Vagina (tissue), 2 donors: Measurements from ENCODE around the gene COG6.

Experiments
- POLR2AphosphoS5 ChIP-seq, 2 donors: sonication (generic); formaldehyde crosslinking; IDR thresholded peaks; one replicate each; pipeline ENCODE4 v1.9.0; 2017; ENCODE audit warnings: antibody characterized with exemption in 2 of 2, mild to moderate bottlenecking in 2 of 2, low read depth in 1 of 2; ENCODE audit not compliant: insufficient read depth in 1 of 2
- TF ChIP-seq, protein P1 (sequence below), 3 experiments: fragments of 450-650 bp in 2 of 3; fragments of 200-600 bp in 1 of 3; sonication (generic) in 1 of 3; IDR thresholded peaks; one replicate each; pipeline ENCODE4 v1.5.1; 2017 to 2019; ENCODE audit warnings: antibody characterized with exemption in 3 of 3, mild to moderate bottlenecking in 2 of 3, moderate library complexity in 2 of 3

DNA sequence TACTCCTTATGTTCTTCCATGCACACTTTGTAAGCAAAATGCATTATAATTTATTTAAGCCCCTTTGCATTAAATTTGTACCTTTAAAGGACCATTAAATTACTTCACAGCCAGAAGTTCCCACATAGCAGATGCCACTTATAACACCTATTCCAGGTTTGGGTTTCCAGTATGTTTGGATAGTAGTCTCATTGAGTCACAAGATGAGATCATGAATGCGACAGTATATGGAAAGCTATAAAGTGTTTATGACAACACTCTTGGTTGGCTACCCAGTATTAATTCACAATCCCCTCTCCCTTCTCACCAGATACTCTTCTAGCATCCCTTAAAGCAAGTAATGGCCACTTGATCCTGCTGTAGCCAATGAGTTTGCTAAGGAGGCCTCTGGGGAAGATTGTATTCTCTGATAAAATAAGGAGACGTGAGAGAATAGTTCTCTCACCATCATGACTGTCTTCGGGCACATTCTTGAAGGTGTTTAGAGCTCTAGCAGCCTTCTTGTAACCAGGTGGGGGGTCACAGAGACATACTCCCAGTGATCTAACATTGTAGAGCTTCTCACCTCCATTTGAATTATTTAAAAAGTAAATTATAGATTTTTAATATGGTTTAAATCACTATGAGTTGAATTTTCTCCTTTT is 49.7 kb upstream of the COG6 start:
- TF ChIP-seq POLR2AphosphoS5 (IDR thresholded peaks at IDR 0.05; ENCODE audit: insufficient read depth in 1 of 2, low read depth in 1 of 2): no peak
- TF ChIP-seq, protein P1, sequence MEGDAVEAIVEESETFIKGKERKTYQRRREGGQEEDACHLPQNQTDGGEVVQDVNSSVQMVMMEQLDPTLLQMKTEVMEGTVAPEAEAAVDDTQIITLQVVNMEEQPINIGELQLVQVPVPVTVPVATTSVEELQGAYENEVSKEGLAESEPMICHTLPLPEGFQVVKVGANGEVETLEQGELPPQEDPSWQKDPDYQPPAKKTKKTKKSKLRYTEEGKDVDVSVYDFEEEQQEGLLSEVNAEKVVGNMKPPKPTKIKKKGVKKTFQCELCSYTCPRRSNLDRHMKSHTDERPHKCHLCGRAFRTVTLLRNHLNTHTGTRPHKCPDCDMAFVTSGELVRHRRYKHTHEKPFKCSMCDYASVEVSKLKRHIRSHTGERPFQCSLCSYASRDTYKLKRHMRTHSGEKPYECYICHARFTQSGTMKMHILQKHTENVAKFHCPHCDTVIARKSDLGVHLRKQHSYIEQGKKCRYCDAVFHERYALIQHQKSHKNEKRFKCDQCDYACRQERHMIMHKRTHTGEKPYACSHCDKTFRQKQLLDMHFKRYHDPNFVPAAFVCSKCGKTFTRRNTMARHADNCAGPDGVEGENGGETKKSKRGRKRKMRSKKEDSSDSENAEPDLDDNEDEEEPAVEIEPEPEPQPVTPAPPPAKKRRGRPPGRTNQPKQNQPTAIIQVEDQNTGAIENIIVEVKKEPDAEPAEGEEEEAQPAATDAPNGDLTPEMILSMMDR (IDR thresholded peaks at IDR 0.05): no peak
